ENCODE data around the gene SERPINB1.

DNA sequence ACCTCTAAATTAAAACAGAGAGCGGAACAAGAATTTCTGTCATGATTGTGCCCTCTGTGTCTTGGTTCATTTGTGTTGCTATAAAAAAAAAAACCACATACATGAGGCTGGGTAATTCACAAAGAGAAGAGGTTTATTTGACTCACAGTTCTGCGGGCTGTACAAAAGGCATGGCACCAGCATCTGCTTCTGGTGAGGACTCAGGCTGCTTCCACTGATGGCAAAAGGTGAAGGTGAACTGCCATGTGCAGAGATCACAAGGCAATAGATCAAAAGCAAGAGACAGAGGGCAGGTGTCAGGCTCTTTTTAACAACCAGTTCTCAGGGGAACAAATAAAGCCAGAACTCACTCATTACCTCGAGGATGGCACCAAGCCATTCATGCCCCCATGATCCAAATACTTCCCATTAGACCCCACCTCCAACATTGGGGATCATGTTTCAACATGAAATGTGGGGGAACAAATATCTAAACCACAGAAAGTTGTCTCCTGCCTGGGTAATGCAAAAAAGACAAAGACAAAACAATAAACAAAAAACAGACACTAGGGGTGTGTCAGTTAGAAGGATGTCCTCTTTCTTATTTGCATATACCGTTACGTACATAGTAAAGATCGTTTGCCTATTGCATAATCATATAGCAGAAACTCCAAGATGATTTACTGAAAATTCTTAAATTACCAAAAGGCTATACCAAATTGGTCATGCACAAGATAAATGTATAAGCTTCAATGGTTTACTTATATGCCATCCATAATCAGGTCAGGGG, 44.5 kb upstream of the SERPINB1 start:
- TF ChIP-seq, protein P1, sequence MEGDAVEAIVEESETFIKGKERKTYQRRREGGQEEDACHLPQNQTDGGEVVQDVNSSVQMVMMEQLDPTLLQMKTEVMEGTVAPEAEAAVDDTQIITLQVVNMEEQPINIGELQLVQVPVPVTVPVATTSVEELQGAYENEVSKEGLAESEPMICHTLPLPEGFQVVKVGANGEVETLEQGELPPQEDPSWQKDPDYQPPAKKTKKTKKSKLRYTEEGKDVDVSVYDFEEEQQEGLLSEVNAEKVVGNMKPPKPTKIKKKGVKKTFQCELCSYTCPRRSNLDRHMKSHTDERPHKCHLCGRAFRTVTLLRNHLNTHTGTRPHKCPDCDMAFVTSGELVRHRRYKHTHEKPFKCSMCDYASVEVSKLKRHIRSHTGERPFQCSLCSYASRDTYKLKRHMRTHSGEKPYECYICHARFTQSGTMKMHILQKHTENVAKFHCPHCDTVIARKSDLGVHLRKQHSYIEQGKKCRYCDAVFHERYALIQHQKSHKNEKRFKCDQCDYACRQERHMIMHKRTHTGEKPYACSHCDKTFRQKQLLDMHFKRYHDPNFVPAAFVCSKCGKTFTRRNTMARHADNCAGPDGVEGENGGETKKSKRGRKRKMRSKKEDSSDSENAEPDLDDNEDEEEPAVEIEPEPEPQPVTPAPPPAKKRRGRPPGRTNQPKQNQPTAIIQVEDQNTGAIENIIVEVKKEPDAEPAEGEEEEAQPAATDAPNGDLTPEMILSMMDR (conservative IDR thresholded peaks at IDR 0.05): no peak
- TF ChIP-seq EZH2 (IDR thresholded peaks at IDR 0.05; ENCODE audit: low read depth): no peak
